Activated T-cell treated with anti-CD3 and anti-CD28 coated beads, Interleukin-2, amount 50 U/mL, for 24 hours (primary cell): ENCODE measurements around the gene PASD1.

Experiments
- DNase-seq: peaks from one replicate; pipeline ENCODE4 v3.0.0-alpha.2; 2020
- H3K27ac Mint-ChIP-seq: 2 replicates; pipeline ENCODE4 v1.8.0; 2020; ENCODE audit warnings: mild to moderate bottlenecking, mixed read lengths
- H3K27me3 Mint-ChIP-seq: 2 replicates; pipeline ENCODE4 v1.8.0; 2020; ENCODE audit warnings: mixed read lengths
- H3K36me3 Mint-ChIP-seq: 2 replicates; pipeline ENCODE4 v1.8.0; 2020; ENCODE audit warnings: low read depth, mixed read lengths
- H3K4me1 Mint-ChIP-seq: 2 replicates; pipeline ENCODE4 v1.8.0; 2020; ENCODE audit warnings: low read depth, mixed read lengths
- H3K4me3 Mint-ChIP-seq: 2 replicates; pipeline ENCODE4 v1.8.0; 2020; ENCODE audit warnings: mild to moderate bottlenecking, moderate library complexity, mixed read lengths
- H3K9me3 Mint-ChIP-seq: 2 replicates; pipeline ENCODE4 v1.8.0; 2020; ENCODE audit warnings: mixed read lengths

Gene PASD1

GRCh38 chrX:151701531-151701930, 138.1 kb downstream of the PASD1 start:
- Mint-ChIP-seq H3K27me3 (peaks cover 6% of the 10 kb centered on the region), H3K27ac (no peak overlapping the region), H3K36me3 (no peaks in the 10 kb centered on the region), H3K4me1 (no peaks in the 10 kb centered on the region), H3K4me3 (no peak overlapping the region), H3K9me3 (no peaks in the 10 kb centered on the region)
- DNase-seq, result no peak

DNA sequence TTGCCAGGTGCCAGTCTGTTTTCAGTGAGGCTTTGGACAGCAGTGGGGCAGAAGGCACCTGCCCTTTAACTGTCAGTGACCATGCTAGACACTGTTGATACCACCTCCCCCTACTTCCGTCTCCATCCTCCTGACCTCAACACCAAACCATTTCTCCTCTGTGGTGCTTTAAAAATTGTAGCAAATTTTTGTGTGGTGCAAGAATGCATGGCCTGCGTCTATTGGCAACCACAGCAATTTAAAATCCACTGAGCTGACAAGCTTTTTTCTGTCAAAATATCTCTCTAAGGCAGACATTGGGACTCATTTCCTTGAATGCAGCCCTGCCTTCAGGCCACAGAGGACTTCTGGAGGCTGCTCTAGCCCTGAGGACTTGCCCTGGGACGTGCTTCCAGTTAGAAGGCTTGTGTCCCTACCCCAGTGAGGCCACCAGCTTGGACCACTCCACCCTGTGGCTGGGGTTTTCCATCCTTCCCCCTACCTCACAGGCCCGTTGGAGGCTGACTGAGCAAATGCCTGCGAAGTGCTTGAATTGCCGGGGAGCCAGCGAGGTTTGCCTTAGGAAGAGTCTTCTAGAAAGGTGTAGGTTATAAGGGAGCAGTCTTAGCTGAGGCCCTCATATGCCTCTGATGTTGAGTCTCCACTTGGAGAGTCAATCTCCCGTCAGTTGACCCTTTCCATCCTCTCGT, 138.7 kb downstream of the PASD1 start:
- Mint-ChIP-seq H3K27me3 (peaks cover 7% of the 10 kb centered on the region), H3K27ac (no peak overlapping the region), H3K4me1 (no peaks in the 10 kb centered on the region), H3K36me3 (no peaks in the 10 kb centered on the region), H3K4me3 (no peak overlapping the region), H3K9me3 (no peaks in the 10 kb centered on the region)
- no peak for DNase-seq

DNA sequence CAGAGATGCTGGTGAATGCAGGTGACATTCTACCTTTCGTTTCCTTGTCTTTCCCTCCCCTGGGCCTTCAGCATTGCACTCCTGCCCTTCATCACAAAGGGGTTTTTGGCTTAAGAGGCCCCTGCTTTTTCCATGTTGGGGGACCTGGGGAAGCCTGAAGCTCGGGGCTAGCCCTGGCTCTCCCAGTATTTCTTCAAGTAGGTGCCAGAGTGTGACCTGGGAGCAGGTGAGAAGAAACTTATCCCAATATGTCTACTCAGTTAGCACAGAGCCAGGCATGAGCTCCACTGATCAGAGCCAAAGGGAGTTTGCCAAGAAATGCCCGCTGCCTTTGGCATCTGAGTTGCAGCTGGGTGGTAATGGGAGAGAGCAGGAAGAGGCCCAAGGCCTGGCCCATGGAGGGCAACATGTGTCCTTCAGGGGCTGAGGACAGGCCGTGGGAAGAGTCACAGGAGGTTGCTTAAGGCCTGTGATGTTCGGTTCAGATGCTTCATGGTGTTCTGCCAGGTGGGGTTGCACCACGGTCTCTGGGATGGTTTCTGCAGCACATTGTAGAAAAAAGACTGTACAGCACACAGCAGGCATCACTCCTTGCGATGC, 139.4 kb downstream of the PASD1 start:
- Mint-ChIP-seq H3K4me3 (no peak overlapping the region), H3K4me1 (no peaks in the 10 kb centered on the region), H3K27me3 (peaks cover 6% of the 10 kb centered on the region), H3K9me3 (no peaks in the 10 kb centered on the region), H3K36me3 (no peaks in the 10 kb centered on the region), H3K27ac (no peak overlapping the region)
- no peak for DNase-seq

- Mint-ChIP-seq H3K9me3 (no peaks in the 10 kb centered on the region), H3K27ac (no peak overlapping the region)
Measured at GRCh38 chrX:151703487-151703886, 140.0 kb downstream of the PASD1 start.

DNA sequence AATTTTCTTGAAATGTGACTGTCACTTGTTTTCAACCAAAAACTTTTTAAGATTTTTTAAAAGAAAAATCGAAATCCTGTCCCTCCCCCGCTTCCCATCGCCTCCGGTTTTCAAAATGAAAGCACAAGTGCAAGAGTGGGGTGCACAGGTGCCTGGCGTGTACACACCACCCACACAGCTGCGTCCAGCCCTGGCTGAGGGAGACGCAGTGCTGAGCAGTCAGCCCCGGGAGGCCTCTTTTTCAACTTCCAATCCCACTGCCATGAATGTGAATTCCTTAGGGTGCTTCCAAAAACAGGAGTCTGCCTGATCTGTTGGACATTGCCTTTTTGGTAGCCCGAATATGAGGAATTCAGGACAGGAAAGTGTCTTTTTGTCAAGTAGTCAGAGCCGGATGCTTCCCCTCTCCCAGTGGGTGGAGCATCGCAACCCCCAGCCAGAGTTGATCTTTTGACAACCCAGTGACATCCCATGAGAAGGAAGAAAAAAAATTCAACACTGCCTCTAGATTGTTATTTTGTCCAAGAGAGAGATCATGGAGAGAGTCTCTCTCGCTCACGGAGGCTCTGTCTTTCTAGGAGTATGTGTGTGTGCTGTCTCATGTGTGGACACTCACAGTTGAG, 140.7 kb downstream of the PASD1 start:
- Mint-ChIP-seq H3K4me3 (no peak overlapping the region), H3K9me3 (no peaks in the 10 kb centered on the region), H3K4me1 (no peaks in the 10 kb centered on the region), H3K27ac (no peak overlapping the region), H3K27me3 (peaks cover 6% of the 10 kb centered on the region), H3K36me3 (no peaks in the 10 kb centered on the region)
- DNase-seq, result no peak

More at GRCh38 chrX:151703487-151703886, 140.0 kb downstream of the PASD1 start:
- no peaks in the 10 kb centered on the region for H3K4me1 Mint-ChIP-seq
- no peak for DNase-seq
- no peaks in the 10 kb centered on the region for H3K36me3 Mint-ChIP-seq
- H3K4me3 Mint-ChIP-seq, result no peak overlapping the region
- peaks cover 6% of the 10 kb centered on the region for H3K27me3 Mint-ChIP-seq

GRCh38 chrX:151708821-151709220, 145.3 kb downstream of the PASD1 start:
- Mint-ChIP-seq H3K36me3 (no peaks in the 10 kb centered on the region), H3K27me3 (peaks cover 27% of the 10 kb centered on the region), H3K4me1 (no peaks in the 10 kb centered on the region), H3K4me3 (no peak overlapping the region), H3K27ac (no peak overlapping the region), H3K9me3 (no peaks in the 10 kb centered on the region)
- DNase-seq, result no peak

- Mint-ChIP-seq H3K36me3 (no peaks in the 10 kb centered on the region), H3K27ac (no peak overlapping the region), H3K4me1 (no peaks in the 10 kb centered on the region), H3K9me3 (no peaks in the 10 kb centered on the region), H3K4me3 (no peak overlapping the region), H3K27me3 (peaks cover 23% of the 10 kb centered on the region)
- no peak for DNase-seq
Measured at GRCh38 chrX:151710457-151710856, 147.0 kb downstream of the PASD1 start.

- H3K4me3 Mint-ChIP-seq, result no peak overlapping the region
- H3K4me1 Mint-ChIP-seq, result no peaks in the 10 kb centered on the region
- H3K9me3 Mint-ChIP-seq, result no peaks in the 10 kb centered on the region
- H3K27me3 Mint-ChIP-seq, result peaks cover 29% of the 10 kb centered on the region
- H3K36me3 Mint-ChIP-seq, result no peaks in the 10 kb centered on the region
- no peak overlapping the region for H3K27ac Mint-ChIP-seq
- no peak for DNase-seq
Measured at GRCh38 chrX:151711154-151711553, 147.7 kb downstream of the PASD1 start.

- no peak for DNase-seq
- H3K36me3 Mint-ChIP-seq, result no peaks in the 10 kb centered on the region
- peaks cover 35% of the 10 kb centered on the region for H3K27me3 Mint-ChIP-seq
- H3K4me1 Mint-ChIP-seq, result no peaks in the 10 kb centered on the region
- no peak overlapping the region for H3K27ac Mint-ChIP-seq
- no peaks in the 10 kb centered on the region for H3K9me3 Mint-ChIP-seq
- no peak overlapping the region for H3K4me3 Mint-ChIP-seq
Measured at GRCh38 chrX:151711787-151712186, 148.3 kb downstream of the PASD1 start.

DNA sequence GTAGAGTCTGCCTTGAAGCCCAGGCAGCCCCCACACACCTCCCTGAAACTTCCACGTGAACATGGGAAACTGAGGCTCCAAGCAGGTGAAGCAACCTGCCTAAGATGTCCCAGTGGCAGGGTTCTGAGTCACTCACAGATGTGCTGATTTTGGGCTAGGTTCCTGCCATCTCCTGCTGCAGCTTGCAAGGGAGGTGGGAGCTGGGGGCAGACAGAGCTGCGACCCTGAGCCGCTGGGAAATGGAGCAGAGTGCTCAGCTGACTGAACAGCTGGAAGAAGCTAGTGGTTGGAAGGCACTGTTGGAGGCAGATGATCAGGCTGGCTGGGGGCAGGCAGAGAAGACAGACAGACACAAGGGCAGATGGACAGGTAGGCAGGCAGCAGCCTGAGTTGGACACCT, 148.8 kb downstream of the PASD1 start:
- Mint-ChIP-seq H3K27me3 (peaks cover 35% of the 10 kb centered on the region), H3K9me3 (no peaks in the 10 kb centered on the region), H3K27ac (no peak overlapping the region), H3K36me3 (no peaks in the 10 kb centered on the region), H3K4me3 (no peak overlapping the region), H3K4me1 (no peaks in the 10 kb centered on the region)
- no peak for DNase-seq

GRCh38 chrX:151713849-151714248, 150.4 kb downstream of the PASD1 start:
- DNase-seq, result peak; percentile 28
- Mint-ChIP-seq H3K27me3 (peaks cover 41% of the 10 kb centered on the region), H3K9me3 (no peaks in the 10 kb centered on the region), H3K27ac (no peak overlapping the region), H3K4me3 (no peak overlapping the region), H3K4me1 (no peaks in the 10 kb centered on the region), H3K36me3 (no peaks in the 10 kb centered on the region)

DNA sequence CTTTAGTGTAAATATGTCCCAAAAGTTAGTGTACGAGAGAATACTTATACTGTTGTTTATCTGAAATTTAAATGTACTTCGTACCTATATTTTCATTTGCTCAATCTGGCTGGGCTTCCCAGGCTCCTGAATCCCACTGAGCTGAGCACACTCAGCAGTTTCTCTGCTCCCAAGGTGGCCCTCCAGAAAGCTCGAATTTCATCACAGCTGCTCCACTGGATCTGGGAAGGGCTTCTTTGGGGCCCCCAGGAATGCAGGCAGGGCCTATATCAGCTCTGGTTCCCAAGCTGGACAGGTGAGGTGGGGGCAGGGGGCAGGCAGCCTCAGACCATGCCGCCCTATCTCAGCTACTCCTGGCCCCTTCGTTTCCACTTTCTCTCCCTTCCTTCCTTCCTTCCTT, 150.9 kb downstream of the PASD1 start:
- Mint-ChIP-seq H3K27me3 (peaks cover 41% of the 10 kb centered on the region), H3K4me3 (no peak overlapping the region), H3K9me3 (no peaks in the 10 kb centered on the region), H3K27ac (no peak overlapping the region), H3K36me3 (no peaks in the 10 kb centered on the region), H3K4me1 (no peaks in the 10 kb centered on the region)
- no peak for DNase-seq

DNA sequence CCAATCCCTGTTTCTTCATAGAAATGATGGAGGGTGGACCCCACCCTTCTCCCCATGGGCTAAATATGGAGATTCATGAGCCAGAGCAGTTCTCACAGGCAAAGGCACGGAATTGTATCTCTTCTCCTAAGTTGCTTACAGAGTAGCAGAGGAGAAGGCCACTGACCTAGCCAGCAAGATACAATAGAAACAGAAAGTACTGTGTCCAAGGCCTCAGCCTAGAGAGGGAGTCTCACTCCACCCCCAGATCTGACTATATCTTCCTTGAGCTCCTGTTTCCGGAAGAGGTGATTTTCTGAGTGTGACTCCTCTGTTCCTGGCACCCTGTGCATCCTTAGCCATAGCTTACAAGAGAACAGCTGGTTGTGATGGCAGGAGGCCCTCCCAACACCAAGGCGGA, 152.3 kb downstream of the PASD1 start, which contains the start of gene FATE1:
TSS of gene FATE1 (plus strand) at position 284 of the 400 bp plus-strand sequence. CDS start at position 369, 85 bp downstream.
- Mint-ChIP-seq H3K27ac (no peak within 1 kb of the TSS), H3K4me3 (no peak within 1 kb of the TSS), H3K27me3 (peaks cover 40% of the 10 kb centered on the region), H3K9me3 (no peaks in the 10 kb centered on the region), H3K4me1 (no peaks in the 10 kb centered on the region), H3K36me3 (no peaks in the 10 kb centered on the region)
- no peak for DNase-seq

- H3K36me3 Mint-ChIP-seq, result no peaks in the 10 kb centered on the region
- H3K27ac Mint-ChIP-seq, result no peak overlapping the region
- H3K9me3 Mint-ChIP-seq, result no peaks in the 10 kb centered on the region
- peaks cover 21% of the 10 kb centered on the region for H3K27me3 Mint-ChIP-seq
- DNase-seq, result no peak
- no peak overlapping the region for H3K4me3 Mint-ChIP-seq
- no peaks in the 10 kb centered on the region for H3K4me1 Mint-ChIP-seq
Measured at GRCh38 chrX:151722241-151722846, 158.9 kb downstream of the PASD1 start.
